SK-N-MC (cell line): ENCODE data around the gene CXCL13.
A peak's percentile ranks its signal among the peaks of the same experiment; 100 is the strongest.

Source experiments
- DNase-seq: peaks from one replicate; pipeline ENCODE4 v3.0.0-alpha.2; 2011; ENCODE audit warnings: low read depth, low spot score
- H3K27ac ChIP-seq: fragments of 200-600 bp; sonication (generic); 2 replicates; pipeline ENCODE4 v1.5.1; 2016; ENCODE audit warnings: mixed run types
- H3K36me3 ChIP-seq: fragments of 200-600 bp; sonication (generic); 2 replicates; pipeline ENCODE4 v1.6.1; 2017; ENCODE audit warnings: antibody characterized with exemption, low read length, mixed read lengths; ENCODE audit not compliant: insufficient read depth
- H3K4me3 ChIP-seq: fragments of 200-600 bp; sonication (generic); 2 replicates; pipeline ENCODE4 v1.5.1; 2016
- H3K9ac ChIP-seq: fragments of 200-600 bp; sonication (generic); 2 replicates; pipeline ENCODE4 v1.8.0; 2017; ENCODE audit warnings: mixed run types, mixed read lengths; ENCODE audit not compliant: insufficient read length
- H3K9me3 ChIP-seq: fragments of 200-600 bp; sonication (generic); 2 replicates; pipeline ENCODE4 v1.6.1; 2017; ENCODE audit warnings: low read depth, mild to moderate bottlenecking, antibody characterized with exemption, low read length, moderate library complexity, mixed read lengths
- EZH2 ChIP-seq: fragments of 200-600 bp; sonication (generic); IDR thresholded peaks from one replicate; pipeline ENCODE4 v1.6.1; 2017; ENCODE audit warnings: antibody characterized with exemption
- FOXP2 ChIP-seq: optimal IDR thresholded peaks from 2 replicates; pipeline ENCODE3; 2011; ENCODE audit warnings: mild to moderate bottlenecking, moderate library complexity; ENCODE audit not compliant: insufficient read depth; ENCODE audit errors: extremely low read length, control extremely low read depth
- POLR2AphosphoS5 ChIP-seq: IDR thresholded peaks from 2 replicates; pipeline ENCODE4 v1.6.1; 2012; ENCODE audit warnings: mild to moderate bottlenecking, low read depth, low read length, borderline replicate concordance

Gene CXCL13

GRCh38 chr4:77595364-77595973 is 10.2 kb upstream of the CXCL13 start:
- Histone ChIP-seq H3K4me3 (no peak overlapping the region), H3K36me3 (no peaks in the 10 kb centered on the region), H3K9ac (no peak overlapping the region), H3K27ac (no peak overlapping the region), H3K9me3 (no peaks in the 10 kb centered on the region)
- TF ChIP-seq POLR2AphosphoS5 (no peak), EZH2 (no peak), FOXP2 (no peak)
- DNase-seq: no peak

GRCh38 chr4:77599378-77599777 is 6.2 kb upstream of the CXCL13 start:
- Histone ChIP-seq H3K27ac (no peak overlapping the region), H3K9ac (no peak overlapping the region), H3K9me3 (no peaks in the 10 kb centered on the region), H3K4me3 (no peak overlapping the region), H3K36me3 (no peaks in the 10 kb centered on the region)
- no peak for DNase-seq
- no peak for TF ChIP-seq POLR2AphosphoS5
- TF ChIP-seq EZH2: no peak
- TF ChIP-seq FOXP2: no peak

- H3K9me3 ChIP-seq: no peaks in the 10 kb centered on the region
- no peak overlapping the region for H3K9ac ChIP-seq
- H3K36me3 ChIP-seq: no peaks in the 10 kb centered on the region
- no peak for DNase-seq
- H3K4me3 ChIP-seq: no peak overlapping the region
- H3K27ac ChIP-seq: no peak overlapping the region
- TF ChIP-seq POLR2AphosphoS5 (no peak), FOXP2 (no peak), EZH2 (no peak)
Observed at GRCh38 chr4:77600521-77601451, 4.8 kb upstream of the CXCL13 start.

- Histone ChIP-seq H3K4me3 (no peak overlapping the region), H3K36me3 (no peaks in the 10 kb centered on the region), H3K9ac (no peak overlapping the region), H3K9me3 (no peaks in the 10 kb centered on the region), H3K27ac (no peak overlapping the region)
- DNase-seq: no peak
- TF ChIP-seq FOXP2 (no peak), EZH2 (no peak), POLR2AphosphoS5 (no peak)
Observed at GRCh38 chr4:77601614-77602187, 3.9 kb upstream of the CXCL13 start.

GRCh38 chr4:77613267-77613666 is 7.6 kb downstream of the CXCL13 start:
- no peak for TF ChIP-seq EZH2
- TF ChIP-seq POLR2AphosphoS5: no peak
- no peak for TF ChIP-seq FOXP2
- Histone ChIP-seq H3K9me3 (no peaks in the 10 kb centered on the region), H3K27ac (no peak overlapping the region), H3K4me3 (no peak overlapping the region), H3K36me3 (no peaks in the 10 kb centered on the region), H3K9ac (no peak overlapping the region)
- DNase-seq: no peak

GRCh38 chr4:77615153-77615552 is 9.5 kb downstream of the CXCL13 start:
- H3K27ac ChIP-seq: no peak overlapping the region
- H3K36me3 ChIP-seq: no peaks in the 10 kb centered on the region
- DNase-seq: no peak
- H3K9ac ChIP-seq: no peak overlapping the region
- TF ChIP-seq POLR2AphosphoS5 (no peak), EZH2 (no peak), FOXP2 (no peak)
- H3K9me3 ChIP-seq: no peaks in the 10 kb centered on the region
- H3K4me3 ChIP-seq: no peak overlapping the region

GRCh38 chr4:77617203-77617602 is 11.6 kb downstream of the CXCL13 start:
- TF ChIP-seq EZH2: no peak
- TF ChIP-seq POLR2AphosphoS5: no peak
- TF ChIP-seq FOXP2: no peak
- DNase-seq: no peak
- H3K9me3 ChIP-seq: no peaks in the 10 kb centered on the region
- no peak overlapping the region for H3K4me3 ChIP-seq
- no peak overlapping the region for H3K9ac ChIP-seq
- H3K27ac ChIP-seq: no peak overlapping the region
- no peaks in the 10 kb centered on the region for H3K36me3 ChIP-seq

GRCh38 chr4:77618383-77619241 is 13.0 kb downstream of the CXCL13 start:
- Histone ChIP-seq H3K9ac (no peak overlapping the region), H3K4me3 (no peak overlapping the region), H3K9me3 (no peaks in the 10 kb centered on the region), H3K36me3 (no peaks in the 10 kb centered on the region), H3K27ac (no peak overlapping the region)
- DNase-seq: no peak
- no peak for TF ChIP-seq EZH2
- peak; percentile 41 for TF ChIP-seq FOXP2
- TF ChIP-seq POLR2AphosphoS5: no peak
